Activated CD4-positive, alpha-beta T cell treated with anti-CD3 and anti-CD28 coated beads for 36 hours (primary cell): ENCODE results near the gene EPHB1. TPM values are rescaled to one million over a fixed set of nuclear protein-coding genes. Genes with fewer than 3 reads are reported as not detected.

Experiments
- ATAC-seq: fragments of 200-7000 bp; cut with Tn5 transposase; one replicate; pipeline ENCODE4 v1.10.0; 2021; ENCODE audit warnings: mild to moderate bottlenecking, moderate library complexity
- CTCF ChIA-PET: fragments of 350-600 bp; sonication (Branson Sonifier 250); formaldehyde crosslinking; loops from one replicate; lab custom pipeline; 2021; ENCODE audit warnings: antibody characterized with exemption; lab: Charles Lee
- POLR2A ChIA-PET: fragments of 350-600 bp; sonication (Branson Sonifier 250); formaldehyde crosslinking; loops from one replicate; lab custom pipeline; 2021; ENCODE audit warnings: antibody characterized with exemption, inconsistent platforms; lab: Charles Lee
- DNase-seq: peaks from one replicate; pipeline ENCODE4 v3.0.0-alpha.2; 2020
- H3K27ac Mint-ChIP-seq: one replicate; pipeline ENCODE4 v1.8.0; 2021; ENCODE audit warnings: mixed read lengths
- H3K27me3 Mint-ChIP-seq: one replicate; pipeline ENCODE4 v1.8.0; 2021; ENCODE audit warnings: mixed read lengths
- H3K36me3 Mint-ChIP-seq: one replicate; pipeline ENCODE4 v1.8.0; 2021; ENCODE audit warnings: low read depth, mixed read lengths
- H3K4me1 Mint-ChIP-seq: one replicate; pipeline ENCODE4 v1.8.0; 2021; ENCODE audit warnings: mixed read lengths
- H3K4me3 Mint-ChIP-seq: one replicate; pipeline ENCODE4 v1.8.0; 2021; ENCODE audit warnings: mild to moderate bottlenecking, moderate library complexity, mixed read lengths
- H3K9me3 Mint-ChIP-seq: one replicate; pipeline ENCODE4 v1.8.0; 2021; ENCODE audit warnings: low read depth, mixed read lengths
- intact Hi-C, 2 experiments: fragments of 100-400 bp; cut with DNase I in 1 of 2; cut with micrococcal nuclease in 1 of 2; formaldehyde crosslinking; loops; one replicate each; pipeline versions ENCODE4 v1.14.2 to v1.15.1; 2022 to 2024; cut with DNase I, micrococcal nuclease
- total RNA-seq, 2 experiments: library from RNA; stranded (reverse); gene quantifications; one replicate each; pipeline ENCODE4 v1.2.3, GENCODE V29; 2021

Gene EPHB1
- total RNA-seq, 2 experiments from 2014 or later, result 0.60 to 0.98 TPM

DNA sequence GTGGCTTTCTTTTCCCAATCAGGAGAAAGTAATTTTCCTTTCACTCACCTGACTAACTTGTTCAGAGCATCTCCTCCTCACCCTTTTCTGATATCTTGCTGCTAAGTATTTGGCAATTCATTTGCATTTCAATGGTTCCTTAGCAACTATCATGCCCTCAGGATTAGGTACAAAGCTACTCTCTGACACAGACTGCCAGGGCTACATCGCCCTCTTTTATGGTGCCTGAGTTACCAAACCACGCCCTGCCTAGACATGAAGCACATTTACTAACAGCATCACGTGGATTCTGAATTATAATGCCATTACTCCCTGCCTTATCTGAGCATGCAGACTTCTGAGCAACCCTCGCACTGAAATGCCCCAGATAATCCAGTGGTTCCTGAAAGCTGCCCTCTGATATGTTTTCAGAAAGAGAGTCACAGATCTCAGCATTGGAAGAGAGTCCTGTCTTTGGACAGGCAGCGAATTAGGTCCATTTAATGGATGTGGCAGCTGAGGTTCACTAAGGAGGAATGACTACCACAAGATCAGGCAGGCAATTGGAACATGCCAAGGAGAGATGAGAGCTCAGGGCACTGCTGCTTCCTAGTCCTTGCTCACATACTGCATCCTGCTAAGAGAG lies 14.5 kb downstream of the EPHB1 start:
- H3K27ac Mint-ChIP-seq, result no peak overlapping the region
- no peaks in the 10 kb centered on the region for H3K36me3 Mint-ChIP-seq
- intact Hi-C loops, result no loop called here
- H3K9me3 Mint-ChIP-seq, result no peaks in the 10 kb centered on the region
- POLR2A ChIA-PET, result no interaction called here
- H3K27me3 Mint-ChIP-seq, result peaks cover 5% of the 10 kb centered on the region
- ATAC-seq (no peak), DNase-seq (no peak)
- CTCF ChIA-PET, result no interaction called here
- H3K4me3 Mint-ChIP-seq, result no peak overlapping the region
- peaks cover 17% of the 10 kb centered on the region for H3K4me1 Mint-ChIP-seq

DNA sequence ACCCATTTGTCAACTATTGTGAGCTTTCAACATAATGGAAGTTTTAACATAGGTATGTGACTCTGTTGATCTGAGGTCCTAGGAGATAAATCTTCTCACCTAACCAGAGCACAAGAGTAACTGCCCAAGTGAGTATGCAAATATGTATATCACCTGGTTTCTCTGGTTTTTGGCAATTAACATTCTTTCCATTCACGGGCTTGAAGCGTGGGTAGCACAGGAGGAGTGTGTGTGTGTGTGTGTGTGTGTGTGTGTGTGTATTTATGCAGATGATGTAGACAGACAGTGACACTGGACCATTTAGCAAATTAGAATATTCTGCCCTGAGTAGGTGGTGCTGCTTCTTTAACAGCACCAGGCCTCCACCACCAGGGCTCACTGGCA lies 15.0 kb downstream of the EPHB1 start:
- Mint-ChIP-seq H3K4me1 (peaks cover 17% of the 10 kb centered on the region), H3K27me3 (peaks cover 3% of the 10 kb centered on the region), H3K27ac (no peak overlapping the region), H3K4me3 (no peak overlapping the region), H3K36me3 (no peaks in the 10 kb centered on the region), H3K9me3 (no peaks in the 10 kb centered on the region)
- DNase-seq (no peak), ATAC-seq (no peak)
- ChIA-PET POLR2A (no interaction called here), CTCF (interaction anchor here (0.5 kb wide), 1 partner anchor 15 kb away, joined by 3 read pairs; the partner anchor contains the start of gene EPHB1)
- intact Hi-C loops, result no loop called here

DNA sequence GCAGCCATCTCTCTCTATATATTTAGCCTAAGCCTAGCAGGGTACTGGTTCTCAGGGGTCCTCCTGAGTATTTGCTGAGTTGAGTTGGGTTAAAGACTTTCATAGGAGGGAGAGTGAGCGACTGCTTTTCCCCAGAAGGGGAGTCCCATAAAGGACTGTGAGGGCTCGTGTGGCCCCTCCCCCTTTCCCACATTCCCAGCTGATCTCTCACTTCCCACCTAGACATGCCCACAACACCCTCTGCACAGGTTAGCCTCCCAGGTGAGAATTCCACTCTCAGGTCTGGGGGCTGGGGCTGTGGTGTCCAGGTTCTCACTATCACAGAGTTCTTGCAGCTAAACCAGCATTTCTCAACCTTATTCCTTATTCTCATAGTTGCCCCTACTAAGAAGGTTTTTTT lies 15.8 kb downstream of the EPHB1 start:
- intact Hi-C loops, result no loop called here
- Mint-ChIP-seq H3K36me3 (no peaks in the 10 kb centered on the region), H3K9me3 (no peaks in the 10 kb centered on the region), H3K4me1 (peaks cover 13% of the 10 kb centered on the region), H3K27me3 (peaks cover 3% of the 10 kb centered on the region), H3K4me3 (no peak overlapping the region), H3K27ac (no peak overlapping the region)
- CTCF ChIA-PET, result interaction anchor here (0.6 kb wide), 1 partner anchor 140 kb away, joined by 3 read pairs; no protein-coding TSS in a partner anchor
- no peak for ATAC-seq
- DNase-seq, result no peak
- POLR2A ChIA-PET, result no interaction called here

DNA sequence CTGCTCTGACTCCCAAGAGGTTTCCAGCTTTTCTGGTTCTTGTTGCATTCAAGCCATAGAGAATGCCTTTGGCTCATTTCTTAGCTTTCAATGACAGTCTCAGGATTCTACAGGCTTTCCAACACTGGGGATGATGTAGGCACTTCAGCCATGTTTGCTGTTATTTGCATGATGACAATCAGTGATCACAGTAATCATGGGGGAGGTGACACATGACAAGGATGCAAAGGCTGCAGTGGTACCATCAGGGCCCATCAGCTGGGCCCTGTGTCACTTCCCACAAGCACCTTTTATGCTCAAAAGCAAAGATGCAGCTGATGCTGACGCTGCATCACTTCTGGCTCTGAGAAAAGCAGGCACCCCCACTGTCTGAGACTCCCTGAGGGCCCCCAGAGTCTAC lies 18.6 kb downstream of the EPHB1 start:
- no peak for DNase-seq
- ChIA-PET POLR2A (no interaction called here), CTCF (no interaction called here)
- Mint-ChIP-seq H3K27ac (no peak overlapping the region), H3K27me3 (peaks cover 3% of the 10 kb centered on the region), H3K9me3 (no peaks in the 10 kb centered on the region), H3K36me3 (no peaks in the 10 kb centered on the region), H3K4me1 (peaks cover 10% of the 10 kb centered on the region), H3K4me3 (no peak overlapping the region)
- ATAC-seq, result no peak
- intact Hi-C loops, result no loop called here

DNA sequence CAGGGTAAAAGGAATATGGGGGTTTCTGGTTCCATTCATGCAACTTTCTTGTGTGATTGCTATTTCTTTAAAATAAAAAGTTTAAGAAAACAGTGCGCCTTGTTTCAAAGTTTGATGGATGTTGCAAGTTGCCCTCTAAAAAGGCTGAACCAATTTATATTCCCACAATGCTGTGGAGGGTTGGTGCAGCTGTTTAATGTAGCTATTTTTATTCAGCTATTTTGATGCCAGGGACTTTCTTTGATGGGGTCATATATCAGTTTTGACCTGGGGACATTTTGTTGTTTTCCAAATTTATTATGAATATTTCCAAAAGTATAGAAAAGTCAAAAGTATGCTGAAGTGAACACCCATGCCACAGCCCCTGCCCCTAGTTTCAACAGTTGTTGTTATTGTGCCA lies 20.5 kb downstream of the EPHB1 start:
- no peak overlapping the region for H3K4me3 Mint-ChIP-seq
- H3K36me3 Mint-ChIP-seq, result no peaks in the 10 kb centered on the region
- ATAC-seq, result no peak
- H3K27me3 Mint-ChIP-seq, result peaks cover 6% of the 10 kb centered on the region
- intact Hi-C loops, result no loop called here
- ChIA-PET CTCF (interaction anchor here (1.3 kb wide), 1 partner anchor 9 kb away, joined by 5 read pairs; no protein-coding TSS in a partner anchor), POLR2A (interaction anchor here (0.5 kb wide), 1 partner anchor 24 kb away, joined by 7 read pairs; no protein-coding TSS in a partner anchor)
- H3K4me1 Mint-ChIP-seq, result no peaks in the 10 kb centered on the region
- no peaks in the 10 kb centered on the region for H3K9me3 Mint-ChIP-seq
- H3K27ac Mint-ChIP-seq, result no peak overlapping the region
- DNase-seq, result no peak

DNA sequence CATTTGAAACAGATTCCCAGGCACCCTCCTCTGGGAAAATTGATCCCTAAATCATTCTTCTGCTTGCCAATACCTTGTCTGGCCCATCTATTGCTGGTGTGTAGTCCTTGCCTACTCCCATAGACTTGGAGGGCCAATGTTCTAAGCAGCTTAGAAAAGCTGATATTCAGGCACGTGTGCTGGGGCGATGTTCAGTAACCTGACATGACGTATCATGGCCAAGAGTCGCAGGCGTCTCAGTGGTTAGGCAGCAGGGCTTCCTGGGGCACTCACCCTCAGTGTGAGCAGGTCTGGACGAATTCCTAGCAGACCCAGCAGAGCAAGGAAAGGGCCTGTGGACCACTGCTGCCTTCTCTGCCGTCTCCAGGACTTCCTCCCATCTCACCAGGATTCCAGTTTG lies 21.6 kb downstream of the EPHB1 start:
- H3K36me3 Mint-ChIP-seq, result no peaks in the 10 kb centered on the region
- ATAC-seq (no peak), DNase-seq (no peak)
- no peaks in the 10 kb centered on the region for H3K4me1 Mint-ChIP-seq
- H3K27me3 Mint-ChIP-seq, result peaks cover 6% of the 10 kb centered on the region
- ChIA-PET CTCF (no interaction called here), POLR2A (no interaction called here)
- no peak overlapping the region for H3K4me3 Mint-ChIP-seq
- intact Hi-C loops, result no loop called here
- H3K27ac Mint-ChIP-seq, result no peak overlapping the region
- no peaks in the 10 kb centered on the region for H3K9me3 Mint-ChIP-seq

DNA sequence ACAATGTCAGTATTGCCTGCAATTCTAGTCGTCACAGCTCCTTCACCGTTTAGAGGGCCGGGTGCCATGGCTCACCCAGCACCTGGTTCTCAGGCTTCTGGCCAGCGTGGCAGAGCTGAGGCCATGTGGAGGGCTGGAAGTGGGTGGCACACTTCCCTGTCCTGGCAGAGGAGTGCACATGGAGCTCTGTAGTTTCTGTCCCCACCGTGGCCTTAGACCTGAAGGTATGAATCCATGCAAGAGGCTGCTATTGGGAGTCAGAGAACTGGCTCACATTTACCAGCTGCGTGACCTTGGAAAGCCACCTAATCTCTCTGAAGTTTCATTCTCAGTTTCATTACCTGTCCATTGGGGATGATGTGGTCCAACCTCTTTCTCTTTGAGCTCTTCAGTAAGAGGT lies 22.2 kb downstream of the EPHB1 start:
- peaks cover 6% of the 10 kb centered on the region for H3K27me3 Mint-ChIP-seq
- H3K4me1 Mint-ChIP-seq, result no peaks in the 10 kb centered on the region
- no peak overlapping the region for H3K4me3 Mint-ChIP-seq
- ChIA-PET POLR2A (no interaction called here), CTCF (interaction anchor here (0.6 kb wide), 1 partner anchor 29 kb away, joined by 4 read pairs; no protein-coding TSS in a partner anchor)
- no peak overlapping the region for H3K27ac Mint-ChIP-seq
- ATAC-seq (no peak), DNase-seq (no peak)
- intact Hi-C loops, result no loop called here
- no peaks in the 10 kb centered on the region for H3K36me3 Mint-ChIP-seq
- H3K9me3 Mint-ChIP-seq, result no peaks in the 10 kb centered on the region

DNA sequence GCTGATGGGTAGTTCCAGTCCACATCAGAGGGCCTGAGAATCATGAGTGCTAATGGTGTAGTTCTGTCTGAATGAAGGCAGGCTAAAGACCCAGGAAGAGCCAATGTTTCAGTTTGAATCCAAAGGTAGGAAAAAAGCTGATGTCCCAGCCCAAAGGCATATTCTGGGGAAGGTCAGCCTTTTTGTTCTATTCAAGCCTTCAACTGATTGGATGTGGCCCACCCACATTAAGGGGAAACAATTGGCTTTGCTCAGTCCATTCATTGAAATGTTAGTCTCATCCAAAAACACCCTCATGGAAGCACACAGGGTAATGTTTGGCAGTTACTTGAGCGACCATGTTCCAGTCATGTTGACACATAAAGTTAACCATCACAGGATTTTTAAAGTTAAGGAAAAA lies 25.9 kb downstream of the EPHB1 start:
- Mint-ChIP-seq H3K36me3 (no peaks in the 10 kb centered on the region), H3K4me1 (no peaks in the 10 kb centered on the region), H3K27me3 (peaks cover 6% of the 10 kb centered on the region), H3K4me3 (no peak overlapping the region), H3K9me3 (no peaks in the 10 kb centered on the region), H3K27ac (no peak overlapping the region)
- POLR2A ChIA-PET, result no interaction called here
- DNase-seq (no peak), ATAC-seq (no peak)
- intact Hi-C loops, result no loop called here
- CTCF ChIA-PET, result no interaction called here

DNA sequence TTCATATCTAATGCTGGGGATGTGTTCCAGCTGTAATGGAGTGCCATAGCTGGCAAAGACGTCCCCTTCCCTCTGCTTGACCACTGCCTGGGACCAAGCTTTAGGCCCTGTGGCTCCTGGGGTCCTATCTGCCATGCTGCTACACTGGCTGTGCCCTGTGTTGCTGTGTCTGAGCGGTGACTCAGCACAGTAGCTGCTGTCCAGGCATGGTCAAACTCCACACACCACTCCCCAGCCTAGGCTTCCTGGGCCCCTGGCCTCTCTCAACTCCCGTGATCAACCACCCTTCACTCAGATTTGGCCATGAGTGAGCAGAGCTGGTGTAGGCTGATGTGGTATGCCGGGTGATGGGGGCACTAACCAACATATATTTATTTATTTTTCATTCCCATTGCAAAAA lies 27.0 kb downstream of the EPHB1 start:
- intact Hi-C loops, result no loop called here
- no peaks in the 10 kb centered on the region for H3K4me1 Mint-ChIP-seq
- DNase-seq, result no peak
- CTCF ChIA-PET, result no interaction called here
- no peaks in the 10 kb centered on the region for H3K9me3 Mint-ChIP-seq
- no peak for ATAC-seq
- POLR2A ChIA-PET, result no interaction called here
- no peak overlapping the region for H3K27ac Mint-ChIP-seq
- H3K4me3 Mint-ChIP-seq, result no peak overlapping the region
- H3K36me3 Mint-ChIP-seq, result no peaks in the 10 kb centered on the region
- H3K27me3 Mint-ChIP-seq, result peaks cover 6% of the 10 kb centered on the region

DNA sequence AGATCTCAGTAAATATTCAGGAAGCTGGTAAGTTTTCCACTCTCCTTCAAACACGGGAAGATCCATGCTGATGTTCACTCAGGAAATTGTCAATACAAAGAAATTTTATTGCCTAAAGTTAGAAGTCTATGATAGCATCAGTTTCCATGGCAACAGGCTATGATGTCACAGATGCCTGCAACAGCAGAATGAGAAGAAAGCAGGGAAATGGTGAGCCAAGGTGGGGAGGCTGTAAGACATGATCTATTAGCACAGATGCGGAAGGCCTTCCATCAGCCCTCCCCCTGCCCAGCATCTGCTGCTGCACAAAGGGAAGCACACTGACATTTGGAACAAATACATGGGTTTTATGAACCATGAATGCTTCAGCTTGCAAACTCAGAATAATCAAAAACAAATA lies 28.6 kb downstream of the EPHB1 start:
- ATAC-seq (no peak), DNase-seq (no peak)
- intact Hi-C loops, result no loop called here
- no peak overlapping the region for H3K4me3 Mint-ChIP-seq
- ChIA-PET CTCF (interaction anchor here (1.5 kb wide), 1 partner anchor 9 kb away, joined by 5 read pairs; no protein-coding TSS in a partner anchor), POLR2A (no interaction called here)
- H3K4me1 Mint-ChIP-seq, result no peaks in the 10 kb centered on the region
- H3K27ac Mint-ChIP-seq, result no peak overlapping the region
- peaks cover 4% of the 10 kb centered on the region for H3K27me3 Mint-ChIP-seq
- H3K9me3 Mint-ChIP-seq, result no peaks in the 10 kb centered on the region
- H3K36me3 Mint-ChIP-seq, result no peaks in the 10 kb centered on the region

DNA sequence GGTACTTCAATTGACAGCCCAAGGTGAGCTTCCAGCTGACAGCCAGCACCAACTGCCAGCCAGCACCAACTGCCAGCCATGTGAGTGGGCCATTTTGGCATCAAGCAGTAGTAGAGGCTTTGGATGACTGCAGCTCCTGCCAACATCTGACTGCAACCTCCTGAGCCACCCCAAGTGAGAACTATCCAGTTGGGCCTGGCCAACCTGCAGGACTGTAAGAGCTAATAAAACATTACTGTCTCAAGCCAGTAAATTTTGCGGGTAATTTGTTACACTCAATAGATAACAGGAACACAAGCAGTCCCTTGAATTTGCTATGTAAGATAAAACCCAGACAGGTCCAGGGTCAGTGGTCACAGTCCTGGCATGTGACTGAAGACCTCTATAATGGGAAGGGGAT lies 29.7 kb downstream of the EPHB1 start:
- Mint-ChIP-seq H3K27me3 (no peaks in the 10 kb centered on the region), H3K36me3 (no peaks in the 10 kb centered on the region), H3K9me3 (no peaks in the 10 kb centered on the region), H3K4me1 (no peaks in the 10 kb centered on the region), H3K4me3 (no peak overlapping the region), H3K27ac (no peak overlapping the region)
- no peak for DNase-seq
- ChIA-PET POLR2A (no interaction called here), CTCF (interaction anchor here (1.0 to 1.5 kb wide), 2 partner anchors 10 to 14 kb away, joined by 4 to 5 read pairs; no protein-coding TSS in a partner anchor)
- intact Hi-C loops, result no loop called here
- no peak for ATAC-seq

DNA sequence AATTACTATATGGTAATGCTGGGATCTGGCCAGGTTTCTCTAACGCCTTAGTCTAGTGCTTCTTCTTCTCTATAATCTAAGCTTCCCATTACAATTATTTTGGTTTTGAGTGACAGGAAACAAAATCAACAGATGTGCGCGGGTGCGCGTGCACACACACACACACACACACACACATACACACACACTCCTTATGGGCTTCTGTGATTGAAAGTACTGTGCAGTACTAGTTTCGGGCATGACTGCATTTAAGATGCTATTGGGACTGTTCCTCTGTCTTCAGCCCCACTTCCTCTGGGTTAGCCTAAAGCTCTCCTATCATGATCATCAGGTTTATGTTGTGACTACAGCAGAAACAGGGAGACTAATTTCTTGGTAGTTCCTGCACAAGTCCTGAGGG lies 32.2 kb downstream of the EPHB1 start:
- Mint-ChIP-seq H3K27ac (no peak overlapping the region), H3K4me1 (no peaks in the 10 kb centered on the region), H3K9me3 (no peaks in the 10 kb centered on the region), H3K27me3 (no peaks in the 10 kb centered on the region), H3K4me3 (no peak overlapping the region), H3K36me3 (no peaks in the 10 kb centered on the region)
- CTCF ChIA-PET, result interaction anchor here (0.7 kb wide), 1 partner anchor 1333 kb away, joined by 3 read pairs; no protein-coding TSS in a partner anchor
- DNase-seq, result no peak
- intact Hi-C loops, result no loop called here
- no peak for ATAC-seq
- POLR2A ChIA-PET, result no interaction called here
